ENCODE data around the gene PIK3CG.

GRCh38 chr7:106844279-106844997 lies 20.6 kb upstream of the PIK3CG start:
- TF ChIP-seq CREB1 (IDR thresholded peaks at IDR 0.05; ENCODE audit: low read depth) (no peak), EP300 (IDR thresholded peaks at IDR 0.05; ENCODE audit: borderline replicate concordance) (no peak), REST (IDR thresholded peaks at IDR 0.05; ENCODE audit: low read depth) (no peak), EGR1 (IDR thresholded peaks at IDR 0.05) (no peak), ZBTB7A (IDR thresholded peaks at IDR 0.05; ENCODE audit: low read depth) (no peak), TAF1 (IDR thresholded peaks at IDR 0.05; ENCODE audit: low read depth) (no peak), RAD21 (IDR thresholded peaks at IDR 0.05; ENCODE audit: low read depth) (no peak), FOXM1 (IDR thresholded peaks at IDR 0.05; ENCODE audit: borderline replicate concordance, low read depth) (no peak), TCF12 (IDR thresholded peaks at IDR 0.05; ENCODE audit: low read depth) (no peak), USF1 (IDR thresholded peaks at IDR 0.05) (no peak), YY1 (IDR thresholded peaks at IDR 0.05; ENCODE audit: low read depth) (no peak), CEBPB (IDR thresholded peaks at IDR 0.05) (no peak), MAX (IDR thresholded peaks at IDR 0.05) (no peak), NFIC (IDR thresholded peaks at IDR 0.05) (no peak)

All from Ishikawa (cell line).